DOHH2 (cell line): Measurements from ENCODE around the gene NPM3.

ENCODE experiments used
- H3F3A ChIP-seq: fragments of 200-600 bp; sonication (generic), shearing (Covaris generic); 2 replicates; pipeline ENCODE4 v1.6.0; 2016; ENCODE audit warnings: antibody characterized with exemption, mild to moderate bottlenecking; ENCODE audit not compliant: control insufficient read depth, insufficient read depth
- H3K27ac ChIP-seq: fragments of 200-600 bp; sonication (generic); 2 replicates; pipeline ENCODE4 v1.5.1; 2014; ENCODE audit warnings: low read depth, mild to moderate bottlenecking, low read length, moderate library complexity
- H3K27me3 ChIP-seq: fragments of 200-600 bp; sonication (generic); 2 replicates; pipeline ENCODE4 v1.6.1; 2014; ENCODE audit warnings: mild to moderate bottlenecking, low read length, mixed read lengths; ENCODE audit not compliant: control insufficient read depth
- H3K36me3 ChIP-seq: fragments of 200-600 bp; sonication (generic); 2 replicates; pipeline ENCODE4 v1.6.1; 2014; ENCODE audit warnings: mild to moderate bottlenecking, low read length, moderate library complexity, mixed read lengths; ENCODE audit not compliant: control insufficient read depth
- H3K4me1 ChIP-seq: fragments of 200-600 bp; sonication (generic); 2 replicates; pipeline ENCODE4 v1.6.1; 2014; ENCODE audit warnings: mild to moderate bottlenecking, low read length, mixed read lengths; ENCODE audit not compliant: control insufficient read depth
- H3K4me2 ChIP-seq: fragments of 200-600 bp; sonication (generic); 2 replicates; pipeline ENCODE4 v1.6.0; 2014; ENCODE audit warnings: mild to moderate bottlenecking, low read length, moderate library complexity
- H3K4me3 ChIP-seq: fragments of 200-600 bp; sonication (generic); 2 replicates; pipeline ENCODE4 v1.5.1; 2014; ENCODE audit warnings: mild to moderate bottlenecking, low read length, mixed read lengths
- H3K79me2 ChIP-seq: fragments of 200-600 bp; sonication (generic); 2 replicates; pipeline ENCODE4 v1.6.1; 2014; ENCODE audit warnings: mild to moderate bottlenecking, low read length, mixed read lengths; ENCODE audit not compliant: control insufficient read depth
- H3K9me2 ChIP-seq: fragments of 200-600 bp; sonication (generic); replicated peaks from 2 replicates; pipeline ENCODE4 v1.6.1; 2014; ENCODE audit warnings: mild to moderate bottlenecking, low read length, mixed read lengths; ENCODE audit not compliant: control insufficient read depth
- H3K9me3 ChIP-seq: fragments of 200-600 bp; sonication (generic); 2 replicates; pipeline ENCODE4 v1.6.1; 2014; ENCODE audit warnings: antibody characterized with exemption, low read length, mixed read lengths; ENCODE audit not compliant: control insufficient read depth, insufficient read depth
- H4K20me1 ChIP-seq: fragments of 200-600 bp; sonication (generic); 2 replicates; pipeline ENCODE4 v1.6.0; 2014; ENCODE audit warnings: low read depth, mild to moderate bottlenecking, antibody characterized with exemption, low read length, moderate library complexity; ENCODE audit not compliant: control insufficient read depth, insufficient read depth
- EZH2phosphoT487 ChIP-seq: fragments of 200-600 bp; sonication (generic); IDR thresholded peaks from 2 replicates; pipeline ENCODE4 v1.6.1; 2017; ENCODE audit warnings: borderline replicate concordance, mild to moderate bottlenecking, antibody characterized with exemption, low read length, moderate library complexity, mixed read lengths
- TF ChIP-seq, protein P1 (sequence below): fragments of 200-600 bp; sonication (generic); IDR thresholded peaks from one replicate; pipeline ENCODE4 v1.5.1; 2014; ENCODE audit warnings: antibody characterized with exemption, mild to moderate bottlenecking, low read depth, low read length; ENCODE audit not compliant: poor library complexity, severe bottlenecking

The NPM3 gene

DNA sequence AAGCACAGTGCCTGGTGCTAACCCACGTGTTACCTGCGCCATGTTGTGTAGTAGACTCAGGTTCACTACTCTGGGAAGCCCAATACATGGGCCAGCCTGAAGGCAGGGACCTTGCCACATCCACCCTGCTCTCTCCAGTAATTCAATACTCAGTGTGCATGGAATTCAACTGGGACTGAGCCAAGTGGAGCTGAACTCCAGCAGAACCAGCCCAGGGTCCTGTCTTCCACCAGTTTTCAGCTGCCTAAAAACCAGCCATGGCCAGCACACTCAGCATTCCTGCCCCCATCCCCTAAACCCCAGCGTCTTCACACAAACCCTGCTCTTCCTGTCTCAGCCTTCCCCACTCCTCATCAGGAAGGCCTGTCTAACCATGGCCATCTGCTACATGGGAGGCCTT, 22.7 kb downstream of the NPM3 start:
- no peak overlapping the region for H3K4me3 ChIP-seq
- peaks cover 16% of the 10 kb centered on the region for H3K27me3 ChIP-seq
- H3K27ac ChIP-seq = no peak overlapping the region
- H3F3A ChIP-seq = no peaks in the 10 kb centered on the region
- H3K36me3 ChIP-seq = no peaks in the 10 kb centered on the region
- H3K9me3 ChIP-seq = no peaks in the 10 kb centered on the region
- no peaks in the 10 kb centered on the region for H4K20me1 ChIP-seq
- H3K4me2 ChIP-seq = no peak overlapping the region
- H3K9me2 ChIP-seq = no peaks in the 10 kb centered on the region
- H3K4me1 ChIP-seq = no peaks in the 10 kb centered on the region
- no peaks in the 10 kb centered on the region for H3K79me2 ChIP-seq
- TF ChIP-seq EZH2phosphoT487 = no peak
- TF ChIP-seq, protein P1, sequence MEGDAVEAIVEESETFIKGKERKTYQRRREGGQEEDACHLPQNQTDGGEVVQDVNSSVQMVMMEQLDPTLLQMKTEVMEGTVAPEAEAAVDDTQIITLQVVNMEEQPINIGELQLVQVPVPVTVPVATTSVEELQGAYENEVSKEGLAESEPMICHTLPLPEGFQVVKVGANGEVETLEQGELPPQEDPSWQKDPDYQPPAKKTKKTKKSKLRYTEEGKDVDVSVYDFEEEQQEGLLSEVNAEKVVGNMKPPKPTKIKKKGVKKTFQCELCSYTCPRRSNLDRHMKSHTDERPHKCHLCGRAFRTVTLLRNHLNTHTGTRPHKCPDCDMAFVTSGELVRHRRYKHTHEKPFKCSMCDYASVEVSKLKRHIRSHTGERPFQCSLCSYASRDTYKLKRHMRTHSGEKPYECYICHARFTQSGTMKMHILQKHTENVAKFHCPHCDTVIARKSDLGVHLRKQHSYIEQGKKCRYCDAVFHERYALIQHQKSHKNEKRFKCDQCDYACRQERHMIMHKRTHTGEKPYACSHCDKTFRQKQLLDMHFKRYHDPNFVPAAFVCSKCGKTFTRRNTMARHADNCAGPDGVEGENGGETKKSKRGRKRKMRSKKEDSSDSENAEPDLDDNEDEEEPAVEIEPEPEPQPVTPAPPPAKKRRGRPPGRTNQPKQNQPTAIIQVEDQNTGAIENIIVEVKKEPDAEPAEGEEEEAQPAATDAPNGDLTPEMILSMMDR = no peak

DNA sequence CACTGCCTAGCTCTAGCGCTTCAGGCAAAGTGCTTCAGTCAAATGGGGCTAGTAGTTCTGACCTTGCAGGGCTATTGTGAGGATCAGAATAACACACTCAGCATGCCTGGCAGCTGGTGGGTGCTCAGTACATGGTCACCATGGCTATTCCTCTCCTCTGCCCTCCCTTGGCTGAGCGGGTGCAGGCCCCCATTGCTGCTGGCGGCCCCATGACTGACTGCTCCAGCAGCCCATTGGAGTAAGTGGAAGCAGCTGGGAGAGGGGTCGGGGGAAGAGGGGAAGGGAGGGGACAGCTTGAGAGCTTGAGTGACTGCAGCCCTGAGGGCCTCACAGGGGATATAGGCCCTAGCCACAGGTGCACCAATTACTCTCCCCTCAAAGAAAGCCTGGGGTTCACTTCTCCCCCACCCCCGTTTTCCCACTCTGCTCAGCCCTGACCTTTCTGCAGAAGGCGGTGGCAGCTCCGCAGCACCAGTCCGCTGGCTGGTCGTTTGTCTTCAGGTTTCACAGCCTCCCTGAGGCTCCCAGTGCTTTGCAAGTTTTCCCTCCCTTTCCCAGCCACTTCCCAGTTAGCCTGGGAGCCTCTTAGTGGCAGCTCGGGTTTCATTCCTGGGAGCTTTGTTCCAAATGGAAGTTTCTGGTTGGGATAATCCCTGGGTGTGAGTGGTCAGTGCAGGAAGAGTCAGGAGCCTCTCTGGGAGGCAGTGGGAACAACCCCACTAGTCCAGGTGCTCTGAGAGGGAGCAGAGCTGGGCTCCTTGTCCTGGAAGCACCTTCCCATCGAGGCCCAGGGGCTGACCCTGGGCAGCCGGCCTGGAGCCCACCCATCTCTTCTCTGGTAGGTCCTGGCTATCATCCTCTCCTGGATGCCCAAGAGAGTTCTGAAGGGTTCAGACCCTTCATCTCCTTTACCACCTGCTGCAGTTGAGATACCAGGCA, 23.7 kb downstream of the NPM3 start:
- H3K4me2 ChIP-seq = no peak overlapping the region
- H3K36me3 ChIP-seq = no peaks in the 10 kb centered on the region
- no peak overlapping the region for H3K4me3 ChIP-seq
- H3K4me1 ChIP-seq = no peaks in the 10 kb centered on the region
- TF ChIP-seq EZH2phosphoT487 = no peak
- TF ChIP-seq, protein P1 = no peak
- no peaks in the 10 kb centered on the region for H3F3A ChIP-seq
- no peaks in the 10 kb centered on the region for H3K9me3 ChIP-seq
- H3K9me2 ChIP-seq = no peaks in the 10 kb centered on the region
- H3K27me3 ChIP-seq = peaks cover 11% of the 10 kb centered on the region
- no peaks in the 10 kb centered on the region for H3K79me2 ChIP-seq
- no peaks in the 10 kb centered on the region for H4K20me1 ChIP-seq
- H3K27ac ChIP-seq = no peak overlapping the region

DNA sequence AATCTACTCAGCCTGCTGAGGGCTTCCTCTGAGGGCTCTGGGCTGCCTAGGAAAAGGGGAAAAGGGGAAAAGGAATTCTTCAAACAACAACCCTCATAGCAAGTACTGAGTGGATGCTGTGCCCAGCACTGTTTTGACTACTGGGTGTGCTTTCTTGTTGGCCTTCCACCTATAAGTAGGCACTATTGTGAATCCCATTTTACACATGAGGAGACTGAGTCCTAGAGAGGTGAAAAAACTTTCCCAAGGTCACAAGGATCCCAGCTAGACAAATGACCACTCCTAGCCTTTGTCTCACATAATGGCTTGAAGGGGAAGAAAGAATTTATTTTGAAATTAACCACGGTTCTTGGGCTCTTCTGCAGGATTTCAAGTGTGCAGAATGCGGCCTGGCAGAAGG, 24.4 kb downstream of the NPM3 start:
- Histone ChIP-seq H3K4me3 (no peak overlapping the region), H3K36me3 (no peaks in the 10 kb centered on the region), H3F3A (no peaks in the 10 kb centered on the region), H3K9me3 (no peaks in the 10 kb centered on the region), H3K9me2 (no peaks in the 10 kb centered on the region), H3K79me2 (no peaks in the 10 kb centered on the region), H3K4me1 (no peaks in the 10 kb centered on the region), H3K27ac (no peak overlapping the region), H4K20me1 (no peaks in the 10 kb centered on the region), H3K4me2 (no peak overlapping the region), H3K27me3 (peaks cover 13% of the 10 kb centered on the region; the same call in 1 of the 2 replicates)
- TF ChIP-seq, protein P1 = no peak
- no peak for TF ChIP-seq EZH2phosphoT487
